Omental fat pad (tissue), 4 donors: ENCODE data around the gene CDYL. TPM values are rescaled to one million over a fixed set of nuclear protein-coding genes. Genes with fewer than 3 reads are reported as not detected.

ENCODE experiments used
- ATAC-seq: fragments of 150-250 bp; one replicate; pipeline ENCODE4 v1.9.1; 2016; ENCODE audit warnings: mild to moderate bottlenecking, moderate library complexity; ENCODE audit not compliant: low FRiP score
- DNase-seq: peaks from one replicate; pipeline ENCODE4 v3.0.0-alpha.2; 2019; ENCODE audit warnings: low spot score
- CTCF ChIP-seq, 3 donors: fragments of 450-650 bp; IDR thresholded peaks; one replicate each; pipeline ENCODE4 v1.5.1; 2016 to 2017; ENCODE audit warnings: antibody characterized with exemption in 3 of 3, mild to moderate bottlenecking in 3 of 3, moderate library complexity in 2 of 3
- total RNA-seq, 4 donors: library from RNA; depleted of rRNA; stranded (reverse); fragments of >200 nt; gene quantifications; one replicate each; pipeline ENCODE4 v1.1.0, GENCODE V29; 2016

CDYL gene
- total RNA-seq, 4 donors from 2014 or later = 32.2 to 34.5 (median 33.0) TPM

GRCh38 chr6:4929097-4929718 is 153.0 kb downstream of the CDYL start:
- no peak for TF ChIP-seq CTCF (IDR thresholded peaks at IDR 0.05)
- no peak for DNase-seq
- no peak for ATAC-seq

GRCh38 chr6:4930025-4930691 is 154.0 kb downstream of the CDYL start:
- ATAC-seq = no peak
- no peak for TF ChIP-seq CTCF (IDR thresholded peaks at IDR 0.05)

GRCh38 chr6:4931530-4932227 is 155.5 kb downstream of the CDYL start:
- ATAC-seq = no peak
- no peak for TF ChIP-seq CTCF (IDR thresholded peaks at IDR 0.05)
- DNase-seq = no peak

More at GRCh38 chr6:4930025-4930691, 154.0 kb downstream of the CDYL start:
- no peak for DNase-seq

DNA sequence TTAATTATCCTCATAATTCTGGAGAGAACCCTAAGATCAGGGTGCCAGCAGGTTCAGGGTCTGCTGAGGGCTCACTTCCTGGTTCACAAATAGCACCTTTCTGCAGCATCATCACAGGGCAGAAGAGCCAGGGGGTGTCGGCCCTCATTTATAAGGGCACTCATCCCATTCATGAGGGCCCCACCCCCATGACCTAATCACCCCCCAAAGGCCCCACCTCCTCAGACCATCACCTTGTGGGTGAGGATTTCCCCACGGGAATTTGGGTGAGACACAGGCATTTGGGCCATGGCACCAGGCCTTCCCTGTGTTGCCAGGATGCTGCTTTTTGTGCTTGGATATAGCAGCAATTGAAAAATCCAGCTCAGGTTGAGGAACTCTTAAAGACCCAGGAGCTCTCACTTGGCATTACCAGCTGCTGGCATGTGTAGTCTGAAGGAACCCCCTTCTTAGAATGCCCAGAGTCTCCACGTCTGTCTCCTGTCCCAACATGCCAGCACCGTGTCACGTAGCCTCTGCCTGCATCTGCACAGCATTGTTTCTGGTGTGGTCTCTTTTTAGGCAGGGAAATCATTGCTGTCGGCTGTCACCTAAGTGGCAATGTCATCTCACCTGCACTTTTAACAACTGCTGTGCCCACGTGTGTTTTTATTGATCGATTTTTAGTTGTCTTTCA is 156.2 kb downstream of the CDYL start:
- ATAC-seq (no peak), DNase-seq (no peak)
- TF ChIP-seq CTCF (IDR thresholded peaks at IDR 0.05) = no peak

DNA sequence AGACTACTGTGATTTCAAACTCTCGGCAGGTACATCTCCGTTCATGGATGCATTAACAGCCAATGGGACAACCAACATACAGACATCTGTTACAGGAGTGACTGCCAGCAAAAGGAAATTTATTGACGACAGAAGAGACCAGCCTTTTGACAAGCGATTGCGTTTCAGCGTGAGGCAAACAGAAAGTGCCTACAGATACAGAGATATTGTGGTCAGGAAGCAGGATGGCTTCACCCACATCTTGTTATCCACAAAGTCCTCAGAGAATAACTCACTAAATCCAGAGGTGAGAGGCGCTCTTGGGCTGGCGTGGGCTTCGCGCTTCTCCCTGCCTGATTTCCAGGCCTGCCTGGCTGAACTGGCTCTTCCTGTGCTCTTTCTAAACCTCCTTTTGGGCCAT is 159.3 kb downstream of the CDYL start:
- TF ChIP-seq CTCF (IDR thresholded peaks at IDR 0.05) = no peak
- ATAC-seq = no peak
- DNase-seq = no peak

DNA sequence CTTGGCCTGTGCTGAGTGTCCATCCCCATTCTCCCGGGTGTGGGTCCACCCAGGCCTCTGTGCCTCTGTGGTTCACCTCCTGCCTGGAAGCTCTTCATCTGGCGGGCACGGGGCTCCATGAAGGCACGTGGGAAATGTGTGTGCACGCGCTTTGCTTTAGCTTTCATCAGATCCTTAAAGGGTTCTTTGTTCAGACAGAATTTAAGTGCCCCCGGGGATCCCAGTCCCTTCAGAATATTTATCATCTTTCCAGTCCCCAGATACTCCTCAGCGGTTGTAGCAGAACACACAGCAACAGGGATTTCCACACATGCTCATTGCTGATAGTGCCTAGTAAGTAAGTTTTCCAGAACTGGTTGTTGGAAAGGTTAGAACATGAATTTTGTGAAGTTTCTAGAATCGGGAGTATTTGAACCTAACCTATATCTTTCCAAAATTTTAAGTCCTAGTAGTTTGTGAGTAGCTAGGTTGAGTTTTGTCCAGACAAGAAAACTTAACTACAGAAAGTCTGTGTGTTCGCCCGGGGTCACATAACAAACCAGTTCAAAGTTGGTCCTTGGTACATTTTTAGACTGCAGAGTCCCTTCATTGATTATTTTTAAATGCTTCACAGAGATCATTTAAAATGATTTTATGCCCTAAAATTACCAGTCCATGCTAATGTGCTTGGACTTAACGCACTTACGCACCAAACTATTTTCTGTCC is 159.9 kb downstream of the CDYL start:
- ATAC-seq = no peak
- no peak for TF ChIP-seq CTCF (IDR thresholded peaks at IDR 0.05)
- DNase-seq = no peak
